ENCODE data around the gene KDM2A. TPM values are rescaled to one million over a fixed set of nuclear protein-coding genes. Genes with fewer than 3 reads are reported as not detected.
A peak's percentile ranks its signal among the peaks of the same experiment; 100 is the strongest.

Gene KDM2A
- total and polyA plus RNA-seq, 2 experiments from 2014 or later, result 25.0 to 54.1 TPM

GRCh38 chr11:67289651-67290479 is 170.8 kb downstream of the KDM2A start:
- Mint-ChIP-seq H3K9me3 (no peaks in the 10 kb centered on the region), H3K4me1 (peaks cover 17% of the 10 kb centered on the region), H3K27ac (no peak overlapping the region), H3K27me3 (ENCODE audit: insufficient read depth, low read depth, poor library complexity) (peaks cover 19% of the 10 kb centered on the region), H3K4me3 (peak overlapping the region; percentile 83), H3K36me3 (ENCODE audit: low read depth) (peaks cover 23% of the 10 kb centered on the region)
- Histone ChIP-seq H3K27me3 (ENCODE audit: insufficient read depth) (no peaks in the 10 kb centered on the region), H3K9me2 (ENCODE audit: insufficient read depth) (no peaks in the 10 kb centered on the region), H2AFZ (no peak overlapping the region), H3K27ac (ENCODE audit: low read depth) (no peak overlapping the region), H3F3A (replicated peaks; ENCODE audit: low read depth) (0 out of 2 replicates have a peak, but pooled peaks cover 13% of the 10 kb centered on the region), H3K36me3 (ENCODE audit: insufficient read depth) (peaks cover 4% of the 10 kb centered on the region; the same call in 1 of the 2 replicates), H3K79me2 (replicated peaks; ENCODE audit: insufficient read depth) (no peaks in the 10 kb centered on the region), H4K20me1 (replicated peaks; ENCODE audit: insufficient read depth) (no peaks in the 10 kb centered on the region), H3K4me3 (peak overlapping the region; percentile 72), H3K4me2 (peak overlapping the region; percentile 91), H3K4me1 (ENCODE audit: insufficient read depth) (peaks cover 10% of the 10 kb centered on the region)
- peak; percentile 43 for DNase-seq (ENCODE audit: low spot score)
- 0 out of 4 replicates have a peak, but pooled peaks of 1 of the 2 experiments have one; percentile 3 for TF ChIP-seq CTCF (conservative IDR thresholded peaks at IDR 0.05; ENCODE audit: low read depth in 2 of 2)
- TF ChIP-seq JUNB (IDR thresholded peaks at IDR 0.05; ENCODE audit: unreplicated experiment), result no peak
- peak; percentile 11 for ATAC-seq

- Mint-ChIP-seq H3K27ac (no peak overlapping the region), H3K9me3 (peaks cover 2% of the 10 kb centered on the region; the same call in 2 of the 3 replicates), H3K27me3 (ENCODE audit: insufficient read depth, low read depth, poor library complexity) (peaks cover 19% of the 10 kb centered on the region), H3K4me3 (0 out of 3 replicates have a peak overlapping the region, but pooled peaks have one; percentile 83), H3K36me3 (ENCODE audit: low read depth) (peaks cover 33% of the 10 kb centered on the region), H3K4me1 (peaks cover 17% of the 10 kb centered on the region)
- no peaks in the 10 kb centered on the region for H3K79me2 ChIP-seq (replicated peaks; ENCODE audit: insufficient read depth)
- H2AFZ ChIP-seq, result no peak overlapping the region
- peaks cover 8% of the 10 kb centered on the region; the same call in 1 of the 2 replicates for H3K36me3 ChIP-seq (ENCODE audit: insufficient read depth)
- no peak overlapping the region for H3K27ac ChIP-seq (ENCODE audit: low read depth)
- H3K4me3 ChIP-seq, result no peak overlapping the region
- no peaks in the 10 kb centered on the region for H3K27me3 ChIP-seq (ENCODE audit: insufficient read depth)
- DNase-seq (ENCODE audit: low spot score) (no peak), ATAC-seq (no peak)
- 0 out of 2 replicates have a peak, but pooled peaks cover 13% of the 10 kb centered on the region for H3F3A ChIP-seq (replicated peaks; ENCODE audit: low read depth)
- H4K20me1 ChIP-seq (replicated peaks; ENCODE audit: insufficient read depth), result no peaks in the 10 kb centered on the region
- peaks cover 10% of the 10 kb centered on the region for H3K4me1 ChIP-seq (ENCODE audit: insufficient read depth)
- H3K9me2 ChIP-seq (ENCODE audit: insufficient read depth), result no peaks in the 10 kb centered on the region
- H3K4me2 ChIP-seq, result no peak overlapping the region
- TF ChIP-seq NANOG (IDR thresholded peaks at IDR 0.05; ENCODE audit: borderline replicate concordance) (no peak), POLR2AphosphoS5 (IDR thresholded peaks at IDR 0.05; ENCODE audit: low read depth) (no peak), STAT1 (IDR thresholded peaks at IDR 0.05; ENCODE audit: unreplicated experiment) (no peak), CREB1 (CRISPR knock-in tag; IDR thresholded peaks at IDR 0.05; ENCODE audit: low read depth) (no peak), ZNF114 (CRISPR knock-in tag; IDR thresholded peaks at IDR 0.05) (no peak), ETS1 (IDR thresholded peaks at IDR 0.05) (no peak), JUNB (IDR thresholded peaks at IDR 0.05; ENCODE audit: unreplicated experiment) (no peak), CTCF (conservative IDR thresholded peaks at IDR 0.05; ENCODE audit: low read depth in 2 of 2) (no peak), EZH2 (IDR thresholded peaks at IDR 0.05; ENCODE audit: low read depth, unreplicated experiment) (no peak)
Measured at GRCh38 chr11:67290801-67291200, 171.7 kb downstream of the KDM2A start.

Data from GM23338 (cell line).